PC-3 (cell line): ENCODE measurements around the gene MBLAC1. TPM values are rescaled to one million over a fixed set of nuclear protein-coding genes. Genes with fewer than 3 reads are reported as not detected.

Source experiments
- ATAC-seq: fragments of 200-7000 bp; cut with Tn5 transposase; 2 replicates; pipeline ENCODE4 v1.9.1; 2020; ENCODE audit warnings: mild to moderate bottlenecking, moderate library complexity
- BruUV-seq: library from RNA; stranded (reverse); fragments of 400-500 nt; replicated peaks from 2 replicates; lab custom pipeline; 2021; lab: Mats Ljungman, UMichigan
- CTCF ChIA-PET: fragments of 300-600 bp; sonication (Branson Sonifier 250); formaldehyde crosslinking; loops from one replicate; lab custom pipeline; 2022; ENCODE audit warnings: antibody characterized with exemption; lab: Charles Lee
- POLR2A ChIA-PET: fragments of 300-600 bp; sonication (Branson Sonifier 250); formaldehyde crosslinking; loops from one replicate; lab custom pipeline; 2022; ENCODE audit warnings: antibody characterized with exemption; ENCODE audit not compliant: unreplicated experiment; lab: Charles Lee
- DNase-seq: peaks from one replicate; pipeline ENCODE4 v3.0.0-alpha.2; 2015
- H2AFZ ChIP-seq: fragments of 300-600 bp; sonication (generic); 2 replicates; pipeline ENCODE4 v1.6.0; 2016; ENCODE audit warnings: antibody characterized with exemption, low read length
- H3F3A ChIP-seq: fragments of 300-600 bp; sonication (generic); one replicate; pipeline ENCODE4 v1.6.0; 2017; ENCODE audit warnings: antibody characterized with exemption, low read length, control low read depth, mild to moderate bottlenecking; ENCODE audit not compliant: unreplicated experiment
- H3K27ac ChIP-seq: fragments of 300-600 bp; sonication (generic); 2 replicates; pipeline ENCODE4 v1.5.1; 2016; ENCODE audit warnings: mild to moderate bottlenecking, low read length
- H3K27me3 ChIP-seq: fragments of 300-600 bp; sonication (generic); 2 replicates; pipeline ENCODE4 v1.6.1; 2016; ENCODE audit warnings: low read length, mixed read lengths
- H3K36me3 ChIP-seq: fragments of 300-600 bp; sonication (generic); 2 replicates; pipeline ENCODE4 v1.6.1; 2016; ENCODE audit warnings: low read depth, mixed run types, low read length, mixed read lengths
- H3K4me1 ChIP-seq: fragments of 300-600 bp; sonication (generic); 2 replicates; pipeline ENCODE4 v1.5.1; 2016; ENCODE audit warnings: low read length; ENCODE audit not compliant: insufficient read depth
- H3K4me2 ChIP-seq: fragments of 300-600 bp; sonication (generic); 2 replicates; pipeline ENCODE4 v1.6.0; 2016; ENCODE audit warnings: low read length
- H3K4me3 ChIP-seq: fragments of 300-600 bp; sonication (generic); 2 replicates; pipeline ENCODE4 v1.5.1; 2016; ENCODE audit warnings: mild to moderate bottlenecking, low read length, mixed read lengths
- H3K79me2 ChIP-seq: fragments of 300-600 bp; sonication (generic); 2 replicates; pipeline ENCODE4 v1.6.1; 2017; ENCODE audit warnings: low read length, mixed read lengths
- H3K9ac ChIP-seq: fragments of 300-600 bp; sonication (generic); 2 replicates; pipeline ENCODE4 v1.6.0; 2016; ENCODE audit warnings: mild to moderate bottlenecking, low read length
- H3K9me2 ChIP-seq: fragments of 300-600 bp; sonication (generic); replicated peaks from 2 replicates; pipeline ENCODE4 v1.6.1; 2016; ENCODE audit warnings: mixed run types, low read length, mixed read lengths
- H3K9me3 ChIP-seq: fragments of 300-600 bp; sonication (generic); 2 replicates; pipeline ENCODE4 v1.6.1; 2016; ENCODE audit warnings: low read length, mixed read lengths
- H4K20me1 ChIP-seq: fragments of 300-600 bp; sonication (generic); 2 replicates; pipeline ENCODE4 v1.6.1; 2016; ENCODE audit warnings: low read length, mixed read lengths
- EZH2 ChIP-seq: fragments of 300-600 bp; sonication (generic); IDR thresholded peaks from one replicate; pipeline ENCODE4 v1.6.1; 2017; ENCODE audit warnings: antibody characterized with exemption, mild to moderate bottlenecking, low read length; ENCODE audit not compliant: unreplicated experiment
- EZH2phosphoT487 ChIP-seq: fragments of 300-600 bp; sonication (generic); IDR thresholded peaks from 2 replicates; pipeline ENCODE4 v1.6.1; 2018; ENCODE audit warnings: mild to moderate bottlenecking, antibody characterized with exemption, low read length, borderline replicate concordance
- intact Hi-C: fragments of 100-400 bp; cut with micrococcal nuclease; formaldehyde crosslinking; loops from 2 replicates; pipeline ENCODE4 v1.9.0; 2023
- total RNA-seq: library from RNA; depleted of rRNA; stranded (reverse); fragments of >200 nt; gene quantifications from 2 replicates; pipeline ENCODE4 v1.2.3, GENCODE V29; 2014
- TF ChIP-seq, protein P1 (sequence below): fragments of 300-600 bp; sonication (generic); conservative IDR thresholded peaks from 2 replicates; pipeline ENCODE4 v1.5.1; 2017; ENCODE audit warnings: antibody characterized with exemption, low read depth, mild to moderate bottlenecking, low read length

MBLAC1 gene
- total RNA-seq, 1 experiment from 2014 or later: 2.7 TPM

DNA sequence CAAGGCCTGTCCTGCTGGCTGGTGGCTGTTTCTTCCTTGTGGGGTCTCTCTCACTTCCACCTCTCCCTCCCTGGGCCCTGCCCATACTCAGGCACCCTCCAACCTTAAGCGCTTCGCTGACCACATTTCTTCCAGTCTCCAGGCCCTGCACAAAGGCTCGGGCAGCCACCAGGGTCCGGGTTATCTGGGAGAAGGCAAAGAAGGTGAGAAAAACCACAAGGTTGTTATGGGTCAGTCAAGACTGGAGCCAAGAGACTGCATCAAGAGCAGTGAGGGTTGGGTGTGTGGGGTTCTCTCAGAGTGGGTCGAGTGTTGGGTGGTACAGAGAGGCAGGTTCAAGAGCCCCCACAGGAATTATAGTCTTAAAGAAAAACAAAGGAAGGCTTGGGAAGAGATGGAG lies 47.8 kb downstream of the MBLAC1 start:
- Histone ChIP-seq H3K27ac (no peak overlapping the region), H4K20me1 (no peaks in the 10 kb centered on the region), H3K9me3 (no peaks in the 10 kb centered on the region), H3K27me3 (no peaks in the 10 kb centered on the region), H3K4me3 (no peak overlapping the region), H3K79me2 (no peaks in the 10 kb centered on the region), H3K9ac (no peak overlapping the region), H3K36me3 (no peaks in the 10 kb centered on the region), H3F3A (no peaks in the 10 kb centered on the region), H3K4me1 (peaks cover 9% of the 10 kb centered on the region; the same call in 1 of the 2 replicates), H2AFZ (no peak overlapping the region), H3K9me2 (no peaks in the 10 kb centered on the region), H3K4me2 (no peak overlapping the region)
- DNase-seq: no peak
- no peak for ATAC-seq
- no TSS peak for BruUV-seq
- CTCF ChIA-PET: no interaction called here
- TF ChIP-seq EZH2 (no peak), EZH2phosphoT487 (no peak)
- TF ChIP-seq, protein P1, sequence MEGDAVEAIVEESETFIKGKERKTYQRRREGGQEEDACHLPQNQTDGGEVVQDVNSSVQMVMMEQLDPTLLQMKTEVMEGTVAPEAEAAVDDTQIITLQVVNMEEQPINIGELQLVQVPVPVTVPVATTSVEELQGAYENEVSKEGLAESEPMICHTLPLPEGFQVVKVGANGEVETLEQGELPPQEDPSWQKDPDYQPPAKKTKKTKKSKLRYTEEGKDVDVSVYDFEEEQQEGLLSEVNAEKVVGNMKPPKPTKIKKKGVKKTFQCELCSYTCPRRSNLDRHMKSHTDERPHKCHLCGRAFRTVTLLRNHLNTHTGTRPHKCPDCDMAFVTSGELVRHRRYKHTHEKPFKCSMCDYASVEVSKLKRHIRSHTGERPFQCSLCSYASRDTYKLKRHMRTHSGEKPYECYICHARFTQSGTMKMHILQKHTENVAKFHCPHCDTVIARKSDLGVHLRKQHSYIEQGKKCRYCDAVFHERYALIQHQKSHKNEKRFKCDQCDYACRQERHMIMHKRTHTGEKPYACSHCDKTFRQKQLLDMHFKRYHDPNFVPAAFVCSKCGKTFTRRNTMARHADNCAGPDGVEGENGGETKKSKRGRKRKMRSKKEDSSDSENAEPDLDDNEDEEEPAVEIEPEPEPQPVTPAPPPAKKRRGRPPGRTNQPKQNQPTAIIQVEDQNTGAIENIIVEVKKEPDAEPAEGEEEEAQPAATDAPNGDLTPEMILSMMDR: no peak
- intact Hi-C loops: no loop called here
- POLR2A ChIA-PET: no interaction called here

DNA sequence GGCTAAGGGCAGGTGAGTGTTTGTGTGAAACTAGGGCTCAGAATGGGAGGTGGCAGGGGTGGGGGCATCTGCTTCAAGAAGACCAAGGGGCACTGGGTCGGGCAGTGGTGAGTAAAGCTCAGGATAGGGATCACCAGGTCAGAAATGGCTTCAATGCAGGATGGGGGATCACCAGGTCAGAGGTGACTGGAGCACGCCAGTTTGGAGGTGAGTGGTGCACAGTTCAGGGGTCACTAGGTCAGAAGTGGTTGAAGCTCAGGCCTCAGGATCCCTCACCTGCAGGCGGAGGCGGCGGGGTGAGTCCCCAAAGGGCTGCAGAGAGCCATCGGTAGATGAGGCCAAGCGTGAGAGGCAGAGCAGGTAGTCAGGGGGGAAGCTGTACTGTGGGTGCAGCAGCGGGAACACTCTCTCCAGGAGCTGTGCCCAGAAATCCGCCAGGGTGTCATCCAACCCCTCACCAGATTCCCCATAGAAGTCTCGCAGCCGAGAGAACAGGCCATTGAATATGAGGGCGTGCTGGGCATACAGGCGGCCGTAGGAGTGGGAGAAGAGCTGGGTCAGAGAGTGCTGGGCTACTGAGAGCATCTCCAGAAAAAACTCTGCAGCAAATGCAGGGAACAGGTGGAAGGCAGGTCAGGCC lies 48.6 kb downstream of the MBLAC1 start:
- POLR2A ChIA-PET: no interaction called here
- H3K4me3 ChIP-seq: no peak overlapping the region
- no peaks in the 10 kb centered on the region for H3K27me3 ChIP-seq
- no peak overlapping the region for H3K27ac ChIP-seq
- TF ChIP-seq, protein P1: no peak
- no peak for TF ChIP-seq EZH2
- TF ChIP-seq EZH2phosphoT487: no peak
- H3K9me3 ChIP-seq: no peaks in the 10 kb centered on the region
- H3K79me2 ChIP-seq: no peaks in the 10 kb centered on the region
- H3K9me2 ChIP-seq: no peaks in the 10 kb centered on the region
- CTCF ChIA-PET: no interaction called here
- no peaks in the 10 kb centered on the region for H3K36me3 ChIP-seq
- ATAC-seq (no peak), DNase-seq (no peak)
- intact Hi-C loops: no loop called here
- peaks cover 9% of the 10 kb centered on the region; the same call in 1 of the 2 replicates for H3K4me1 ChIP-seq
- no peaks in the 10 kb centered on the region for H3F3A ChIP-seq
- BruUV-seq: no TSS peak
- H4K20me1 ChIP-seq: no peaks in the 10 kb centered on the region
- H3K4me2 ChIP-seq: no peak overlapping the region
- H2AFZ ChIP-seq: no peak overlapping the region
- no peak overlapping the region for H3K9ac ChIP-seq
